Stomach (tissue), 4 donors: ENCODE measurements around the gene ATP6V1E1.
A peak's percentile ranks its signal among the peaks of the same experiment; 100 is the strongest.

Source experiments
- CTCF ChIP-seq, 7 experiments: fragments of 450-650 bp in 4 of 7; fragments of 200-600 bp in 3 of 7; sonication (generic) in 3 of 7; IDR thresholded peaks; one replicate each; pipeline ENCODE4 v1.5.1; 2016 to 2019; ENCODE audit warnings: antibody characterized with exemption in 7 of 7, control low read depth in 2 of 7, mild to moderate bottlenecking in 1 of 7
- EP300 ChIP-seq: sonication (generic); formaldehyde crosslinking; IDR thresholded peaks from one replicate; pipeline ENCODE4 v1.6.1; 2017; ENCODE audit warnings: antibody characterized with exemption
- POLR2A ChIP-seq, 4 donors: fragments of 450-650 bp; IDR thresholded peaks; one replicate each; pipeline ENCODE4 v1.6.1; 2016; ENCODE audit warnings: antibody characterized with exemption in 4 of 4, control low read depth in 2 of 4, mild to moderate bottlenecking in 1 of 4, moderate library complexity in 1 of 4
- POLR2AphosphoS5 ChIP-seq, 3 donors: sonication (generic); formaldehyde crosslinking; IDR thresholded peaks; one replicate each; pipeline ENCODE4 v1.6.1; 2016; ENCODE audit warnings: antibody characterized with exemption in 3 of 3

GRCh38 chr22:17578136-17578754 is 50.3 kb downstream of the ATP6V1E1 start:
- no peak for TF ChIP-seq CTCF (IDR thresholded peaks at IDR 0.05)
- TF ChIP-seq POLR2A (IDR thresholded peaks at IDR 0.05) = no peak
- TF ChIP-seq EP300 = no peak
- peak in 2 of 3 donors; percentile 27 to 51 for TF ChIP-seq POLR2AphosphoS5 (IDR thresholded peaks at IDR 0.05)
